IMR-90 (cell line): ENCODE results near the gene PPM1L. TPM values are rescaled to one million over a fixed set of nuclear protein-coding genes. Genes with fewer than 3 reads are reported as not detected.

Source experiments
- ATAC-seq: fragments of 200-7000 bp; cut with Tn5 transposase; 2 replicates; pipeline ENCODE4 v1.9.1; 2020; ENCODE audit warnings: low read depth, mild to moderate bottlenecking, moderate library complexity
- BruUV-seq: library from RNA; stranded (reverse); fragments of 400-500 nt; replicated peaks from 2 replicates; lab custom pipeline; 2021; lab: Mats Ljungman, UMichigan
- CTCF ChIA-PET: fragments of 300-600 bp; formaldehyde crosslinking; extraction: SDS; loops from one replicate; lab custom pipeline; 2021; ENCODE audit warnings: antibody characterized with exemption; lab: Yijun Ruan, JAX
- POLR2A ChIA-PET: fragments of 300-600 bp; sonication (Branson Sonifier 250); formaldehyde crosslinking; loops from one replicate; lab custom pipeline; 2022; ENCODE audit warnings: antibody characterized with exemption; ENCODE audit not compliant: unreplicated experiment; lab: Charles Lee
- DNase-seq: peaks from one replicate; pipeline ENCODE4 v3.0.0; 2013
- H2AFZ ChIP-seq: replicated peaks from 2 replicates; pipeline ENCODE3; 2013; ENCODE audit warnings: low read length, mild to moderate bottlenecking; ENCODE audit not compliant: poor library complexity
- H2AK5ac ChIP-seq: 2 replicates; pipeline ENCODE4 v1.6.1; 2013; ENCODE audit warnings: low read depth, low read length, inconsistent platforms
- H2AK9ac ChIP-seq: replicated peaks from 2 replicates; pipeline ENCODE3; 2013; ENCODE audit warnings: mild to moderate bottlenecking, low read depth, low read length, moderate library complexity; ENCODE audit not compliant: poor library complexity
- H2BK120ac ChIP-seq: 2 replicates; pipeline ENCODE4 v1.6.1; 2013; ENCODE audit warnings: low read depth, low read length, inconsistent platforms
- H2BK15ac ChIP-seq: 3 replicates; pipeline ENCODE4 v1.6.1; 2013; ENCODE audit warnings: low read depth, low read length, inconsistent platforms
- H2BK20ac ChIP-seq: 2 replicates; pipeline ENCODE4 v1.6.1; 2013; ENCODE audit warnings: low read depth, mild to moderate bottlenecking, inconsistent platforms, low read length, moderate library complexity
- H2BK5ac ChIP-seq: 2 replicates; pipeline ENCODE4 v1.6.1; 2013; ENCODE audit warnings: mild to moderate bottlenecking, low read depth, low read length, inconsistent platforms; ENCODE audit not compliant: poor library complexity, severe bottlenecking
- H3K14ac ChIP-seq: replicated peaks from 2 replicates; pipeline ENCODE4 v1.6.1; 2013; ENCODE audit warnings: low read depth, low read length, inconsistent platforms
- H3K18ac ChIP-seq: 2 replicates; pipeline ENCODE4 v1.6.1; 2013; ENCODE audit warnings: low read depth, low read length, control low read depth
- H3K23ac ChIP-seq: 2 replicates; pipeline ENCODE4 v1.6.1; 2013; ENCODE audit warnings: low read depth, low read length, inconsistent platforms
- H3K27ac ChIP-seq: 2 replicates; pipeline ENCODE4 v1.5.1; 2013; ENCODE audit warnings: mild to moderate bottlenecking, control low read depth, low read length; ENCODE audit not compliant: insufficient read depth
- H3K27me3 ChIP-seq: 2 replicates; pipeline ENCODE4 v1.6.1; 2013; ENCODE audit warnings: low read length; ENCODE audit not compliant: control insufficient read depth, insufficient read depth
- H3K36me3 ChIP-seq: 2 replicates; pipeline ENCODE4 v1.6.1; 2013; ENCODE audit warnings: low read length, mixed read lengths; ENCODE audit not compliant: control insufficient read depth, insufficient read depth
- H3K4ac ChIP-seq: 2 replicates; pipeline ENCODE4 v1.6.1; 2013; ENCODE audit warnings: low read depth, low read length, inconsistent platforms
- H3K4me1 ChIP-seq: 2 replicates; pipeline ENCODE4 v1.6.1; 2013; ENCODE audit warnings: low read length, mixed read lengths; ENCODE audit not compliant: control insufficient read depth, insufficient read depth
- H3K4me2 ChIP-seq: 2 replicates; pipeline ENCODE4 v1.6.1; 2013; ENCODE audit warnings: low read depth, mild to moderate bottlenecking, control low read depth, low read length, moderate library complexity
- H3K4me3 ChIP-seq: 2 replicates; pipeline ENCODE4 v1.5.1; 2013; ENCODE audit warnings: low read depth, mild to moderate bottlenecking, control low read depth, low read length, moderate library complexity; ENCODE audit not compliant: insufficient read depth
- H3K56ac ChIP-seq: 2 replicates; pipeline ENCODE4 v1.6.1; 2013; ENCODE audit warnings: low read length, inconsistent platforms; ENCODE audit not compliant: insufficient read depth; ENCODE audit errors: extremely low read depth
- H3K79me1 ChIP-seq, 2 experiments: 2 replicates each; pipeline ENCODE4 v1.6.1; 2013; ENCODE audit warnings: low read length in 2 of 2, inconsistent platforms in 1 of 2, low read depth in 1 of 2
- H3K9ac ChIP-seq: 2 replicates; pipeline ENCODE4 v1.6.1; 2013; ENCODE audit warnings: low read depth, low read length, control low read depth
- H3K9me1 ChIP-seq: 2 replicates; pipeline ENCODE4 v1.6.1; 2013; ENCODE audit warnings: low read length, inconsistent platforms; ENCODE audit not compliant: insufficient read depth
- H3K9me3 ChIP-seq: 2 replicates; pipeline ENCODE4 v1.6.1; 2013; ENCODE audit warnings: low read length; ENCODE audit not compliant: control insufficient read depth, insufficient read depth
- H4K20me1 ChIP-seq: 2 replicates; pipeline ENCODE4 v1.6.1; 2013; ENCODE audit warnings: low read length, inconsistent platforms; ENCODE audit not compliant: insufficient read depth
- H4K5ac ChIP-seq: 2 replicates; pipeline ENCODE4 v1.6.1; 2013; ENCODE audit warnings: mild to moderate bottlenecking, low read depth, low read length, control low read depth
- H4K8ac ChIP-seq, 2 experiments: 2 replicates each; pipeline ENCODE4 v1.6.1; 2013; ENCODE audit warnings: low read depth in 2 of 2, low read length in 2 of 2, control low read depth in 1 of 2, inconsistent platforms in 1 of 2
- H4K91ac ChIP-seq: 2 replicates; pipeline ENCODE4 v1.6.1; 2013; ENCODE audit warnings: low read depth, low read length, inconsistent platforms; ENCODE audit not compliant: insufficient read depth
- ELK1 ChIP-seq: fragments of 150-350 bp; IDR thresholded peaks from 2 replicates; pipeline ENCODE4 v1.6.1; 2016; ENCODE audit warnings: low read depth, mild to moderate bottlenecking, low read length, moderate library complexity, borderline replicate concordance
- SMC3 ChIP-seq: fragments of 150-350 bp; IDR thresholded peaks from 2 replicates; pipeline ENCODE4 v1.6.1; 2016; ENCODE audit warnings: low read depth, mild to moderate bottlenecking, antibody characterized with exemption, low read length, moderate library complexity
- WGBS, 2 experiments: methylation state at CpG; one replicate each; pipeline versions ENCODE4 v1.1.5 to v1.1.7; 2013; ENCODE audit warnings: missing lambda C conversion rate in 2 of 2; ENCODE audit not compliant: insufficient read length in 1 of 2; ENCODE audit errors: extremely low coverage in 2 of 2; 5-methylcytosine and 5-hydroxymethylcytosine counted together
- dilution Hi-C: fragments of 300-500 bp; cut with HindIII; formaldehyde crosslinking; loops from one replicate; pipeline ENCODE4 v1.14.3; 2018; ENCODE audit warnings: low sequenced_read_pairs; ENCODE audit not compliant: unreplicated experiment
- in situ Hi-C: fragments of 300-500 bp; cut with MboI; formaldehyde crosslinking; loops from 3 replicates; pipeline ENCODE4 v1.14.3; 2019; ENCODE audit warnings: low sequenced_read_pairs, inconsistent platforms, mixed read lengths
- intact Hi-C: fragments of 100-400 bp; cut with micrococcal nuclease; formaldehyde crosslinking; loops from 2 replicates; pipeline ENCODE4 v1.10.0; 2022
- polyA plus RNA-seq, 3 experiments: library from polyadenylated mRNA; depleted of rRNA; stranded (reverse); fragments of >200 nt; gene quantifications; 2 replicates each; pipeline ENCODE4 v1.2.3, GENCODE V29; 2012; ENCODE audit warnings: low replicate concordance in 1 of 3
- total RNA-seq: library from RNA; depleted of rRNA; stranded (reverse); fragments of >200 nt; gene quantifications from 2 replicates; pipeline ENCODE4 v1.2.3, GENCODE V29; 2012

PPM1L gene
- total and polyA plus RNA-seq, 2 of the 4 experiments (the other 2 are of a cell fraction) = 0.14 to 0.18 TPM

- DNase-seq (no peak), ATAC-seq (no peak)
- Histone ChIP-seq H2BK15ac (no peak overlapping the region), H2BK5ac (no peak overlapping the region), H3K9me1 (no peaks in the 10 kb centered on the region), H2BK120ac (no peak overlapping the region), H2AFZ (no peak overlapping the region), H4K91ac (no peak overlapping the region), H3K79me1 (no peaks in the 10 kb centered on the region), H3K27me3 (no peaks in the 10 kb centered on the region), H4K5ac (no peak overlapping the region), H3K56ac (no peak overlapping the region), H4K8ac (no peak overlapping the region), H2AK9ac (no peak overlapping the region), H3K9ac (no peak overlapping the region), H3K14ac (no peak overlapping the region), H3K27ac (no peak overlapping the region), H3K9me3 (no peaks in the 10 kb centered on the region), H4K20me1 (no peaks in the 10 kb centered on the region), H2AK5ac (no peak overlapping the region), H2BK20ac (no peak overlapping the region), H3K23ac (no peak overlapping the region), H3K18ac (no peak overlapping the region), H3K36me3 (no peaks in the 10 kb centered on the region), H3K4ac (no peak overlapping the region), H3K4me3 (no peak overlapping the region), H3K4me1 (no peaks in the 10 kb centered on the region), H3K4me2 (no peak overlapping the region)
- intact Hi-C loops = no loop called here
- no CpG with 5 or more reads among the region's 1 CpG for WGBS, 2 experiments
- POLR2A ChIA-PET = no interaction called here
- dilution Hi-C loops = no loop called here
- TF ChIP-seq SMC3 (no peak), ELK1 (no peak)
- no TSS peak for BruUV-seq
- in situ Hi-C loops = no loop called here
- CTCF ChIA-PET = no interaction called here
These were observed 269.9 kb downstream of the PPM1L start for GRCh38 chr3:161025911-161026310.
